HK-2 (cell line): ENCODE results near the gene ABCB11.
"Not testable (repeated sequence)": the region's sequence is repeated elsewhere in the genome, so short reads cannot be mapped to it uniquely, and the experiment has no call there.

ENCODE experiments used
- DNase-seq: peaks from one replicate; pipeline ENCODE4 v3.0.0-alpha.2; 2018; ENCODE audit not compliant: unreplicated experiment

ABCB11 gene

DNA sequence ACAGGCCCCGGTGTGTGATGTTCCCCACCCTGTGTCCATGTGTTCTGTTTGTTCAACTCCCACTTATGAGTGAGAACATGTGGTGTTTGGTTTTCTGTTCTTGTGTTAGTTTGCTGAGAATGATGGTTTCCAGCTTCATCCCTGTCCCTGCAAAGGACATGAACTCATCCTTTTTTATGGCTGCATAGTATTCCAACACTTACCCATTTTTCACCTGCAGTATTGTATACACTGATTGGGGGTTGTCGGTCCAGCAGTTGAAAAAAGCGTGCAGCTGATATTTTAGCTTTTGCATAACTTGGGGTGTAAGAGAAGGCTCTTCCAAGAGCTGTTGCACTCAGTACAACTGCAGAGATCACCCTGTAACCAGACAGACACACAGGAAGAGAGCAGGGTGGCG lies 99.0 kb downstream of the ABCB11 start:
- not testable (repeated sequence) for DNase-seq

DNA sequence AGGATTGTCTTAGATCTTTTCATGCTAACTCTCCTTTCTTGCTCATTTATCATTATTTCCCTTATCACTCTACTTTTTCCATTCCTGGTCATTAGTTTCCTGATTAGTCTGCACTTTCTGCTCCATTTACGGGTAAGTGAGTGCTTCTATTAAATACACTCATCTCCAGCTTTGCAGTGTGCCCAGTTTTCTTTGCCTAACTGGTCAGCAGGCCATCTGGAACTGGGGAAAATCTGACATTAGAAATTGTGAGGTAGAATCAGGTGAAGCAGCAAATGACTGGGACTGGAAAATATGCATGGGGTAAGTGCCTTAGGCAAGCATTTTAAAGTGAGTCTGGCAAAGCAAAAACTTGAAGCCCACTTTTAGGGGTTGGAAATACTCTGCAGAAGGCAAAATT lies 100.9 kb downstream of the ABCB11 start:
- DNase-seq = no peak

DNA sequence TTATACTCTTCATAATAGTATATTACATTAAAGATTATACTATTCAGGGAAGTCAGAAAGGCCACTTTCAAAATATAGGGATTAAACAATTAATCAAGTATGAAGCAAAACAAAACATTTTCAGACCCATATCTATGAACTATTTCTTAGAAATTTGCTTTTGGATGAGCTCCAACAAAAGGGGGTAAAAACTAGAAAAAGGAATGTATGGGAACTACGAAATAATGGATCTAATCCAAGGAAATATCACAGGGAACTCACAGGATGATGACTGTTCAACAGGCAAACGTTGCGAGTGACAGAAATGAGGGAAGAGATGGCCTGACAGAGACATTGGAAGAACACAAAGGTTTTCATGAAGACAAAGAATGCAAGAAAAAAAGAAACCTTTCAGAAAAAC lies 102.1 kb downstream of the ABCB11 start:
- no peak for DNase-seq

DNA sequence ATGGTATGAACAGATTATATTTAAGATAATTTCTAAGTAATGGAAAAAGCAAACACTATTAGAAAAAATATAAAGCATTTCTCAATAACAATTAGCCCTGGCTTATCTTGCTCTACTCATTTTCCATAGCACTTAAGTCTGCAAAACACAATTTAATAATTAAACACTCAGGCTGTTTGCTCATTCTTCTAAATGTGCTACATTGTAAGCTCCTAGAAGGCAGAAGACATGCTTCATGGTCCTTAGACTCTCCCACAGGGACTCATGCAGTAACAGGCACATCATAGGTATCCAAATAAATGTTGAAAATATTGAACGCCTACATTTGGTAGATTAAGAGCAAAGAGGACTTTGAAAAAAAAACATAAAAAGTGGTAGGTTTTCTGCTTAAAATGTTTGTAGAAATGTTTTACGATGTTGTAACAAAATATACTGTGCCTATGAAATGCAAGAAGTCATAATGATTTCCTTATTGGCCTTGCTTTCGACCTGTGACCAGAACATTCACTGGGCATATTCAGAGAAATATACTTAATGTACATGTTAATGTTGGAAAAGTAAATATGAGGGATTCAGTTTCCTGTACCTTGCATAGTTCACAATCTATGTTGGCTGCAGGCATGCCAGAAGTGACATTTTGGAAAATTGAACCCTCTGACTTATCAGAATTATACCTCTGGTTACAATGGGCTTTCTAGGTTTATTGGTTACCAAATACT lies 102.9 kb downstream of the ABCB11 start:
- DNase-seq = no peak

DNA sequence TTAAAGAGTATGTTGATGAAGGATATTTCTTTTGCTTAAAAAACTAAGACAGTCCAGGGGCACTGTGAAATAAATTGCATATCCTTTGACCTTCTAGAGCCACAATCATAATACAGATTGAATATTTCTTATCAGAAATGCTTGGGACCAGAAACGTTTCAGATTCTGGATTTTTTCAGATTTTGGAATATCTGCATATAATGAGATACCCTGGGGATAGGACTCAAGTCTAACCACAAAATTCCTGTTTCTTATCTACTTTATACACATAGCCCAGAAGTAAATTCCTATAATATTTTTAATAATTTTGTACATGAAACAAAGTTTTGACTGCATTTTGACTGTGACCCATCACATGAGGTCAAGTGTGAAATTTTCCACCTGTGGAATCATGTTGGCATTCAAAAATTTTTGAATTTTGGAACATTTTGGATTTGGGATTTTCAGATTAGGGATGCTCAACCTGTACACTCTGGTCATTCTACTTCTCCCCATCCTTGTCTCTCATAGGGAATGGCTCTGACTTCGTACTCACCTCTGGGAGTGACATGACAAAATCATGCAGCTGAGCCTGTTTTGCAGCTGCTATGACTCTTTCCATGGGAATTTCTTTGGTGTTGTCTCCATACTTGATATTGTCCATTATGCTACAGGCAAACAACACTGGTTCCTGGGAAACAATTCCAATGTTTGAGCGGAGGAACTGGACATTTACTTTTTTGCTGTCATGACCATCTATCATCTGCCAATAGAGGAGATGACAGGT lies 104.3 kb downstream of the ABCB11 start:
- DNase-seq = no peak

DNA sequence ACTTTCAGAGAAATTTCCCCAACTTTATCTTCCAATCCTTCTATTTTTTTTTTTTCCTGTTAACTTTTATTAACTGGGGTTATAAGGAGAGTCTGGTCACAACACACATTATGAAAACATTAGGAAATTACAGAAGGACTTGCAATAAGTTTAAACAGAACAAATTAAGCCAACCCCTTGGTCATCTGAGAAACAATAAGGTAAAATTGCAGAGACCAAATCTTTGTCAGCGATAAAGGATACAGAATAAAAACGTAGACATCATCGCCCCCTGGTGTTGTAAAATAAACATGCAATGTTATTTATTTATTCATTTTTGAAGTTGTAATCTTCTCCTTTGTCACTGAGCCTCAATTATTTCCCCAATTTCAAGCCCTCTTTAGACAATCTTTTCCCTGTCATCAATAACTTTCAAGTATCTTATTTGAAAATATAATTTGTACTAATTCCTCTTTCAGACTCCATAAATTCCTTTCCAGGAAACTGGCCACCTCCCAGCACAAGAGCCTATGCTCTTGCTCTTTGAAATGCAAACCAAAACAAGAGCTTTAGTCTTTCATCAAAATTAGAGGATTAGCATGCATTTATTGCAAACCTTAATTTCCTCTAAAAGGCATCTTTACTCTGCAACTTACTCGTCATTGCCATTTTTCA lies 110.5 kb downstream of the ABCB11 start:
- DNase-seq = no peak

DNA sequence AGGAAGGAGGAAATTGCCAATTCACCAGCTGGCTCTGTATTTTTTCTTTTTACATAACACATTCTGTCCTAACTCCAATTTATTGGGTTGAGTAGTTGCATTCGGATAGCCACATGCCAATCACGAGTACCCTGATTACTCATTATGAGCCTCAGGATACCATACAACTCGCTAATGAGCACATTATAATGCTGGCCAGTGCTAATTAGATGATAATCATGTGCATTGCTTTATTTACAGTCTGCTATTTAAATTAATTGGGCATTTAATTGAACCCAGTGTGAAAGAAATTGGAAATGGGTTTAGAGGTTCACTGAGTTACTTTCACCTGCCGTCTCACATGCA lies 114.8 kb downstream of the ABCB11 start:
- DNase-seq = no peak

DNA sequence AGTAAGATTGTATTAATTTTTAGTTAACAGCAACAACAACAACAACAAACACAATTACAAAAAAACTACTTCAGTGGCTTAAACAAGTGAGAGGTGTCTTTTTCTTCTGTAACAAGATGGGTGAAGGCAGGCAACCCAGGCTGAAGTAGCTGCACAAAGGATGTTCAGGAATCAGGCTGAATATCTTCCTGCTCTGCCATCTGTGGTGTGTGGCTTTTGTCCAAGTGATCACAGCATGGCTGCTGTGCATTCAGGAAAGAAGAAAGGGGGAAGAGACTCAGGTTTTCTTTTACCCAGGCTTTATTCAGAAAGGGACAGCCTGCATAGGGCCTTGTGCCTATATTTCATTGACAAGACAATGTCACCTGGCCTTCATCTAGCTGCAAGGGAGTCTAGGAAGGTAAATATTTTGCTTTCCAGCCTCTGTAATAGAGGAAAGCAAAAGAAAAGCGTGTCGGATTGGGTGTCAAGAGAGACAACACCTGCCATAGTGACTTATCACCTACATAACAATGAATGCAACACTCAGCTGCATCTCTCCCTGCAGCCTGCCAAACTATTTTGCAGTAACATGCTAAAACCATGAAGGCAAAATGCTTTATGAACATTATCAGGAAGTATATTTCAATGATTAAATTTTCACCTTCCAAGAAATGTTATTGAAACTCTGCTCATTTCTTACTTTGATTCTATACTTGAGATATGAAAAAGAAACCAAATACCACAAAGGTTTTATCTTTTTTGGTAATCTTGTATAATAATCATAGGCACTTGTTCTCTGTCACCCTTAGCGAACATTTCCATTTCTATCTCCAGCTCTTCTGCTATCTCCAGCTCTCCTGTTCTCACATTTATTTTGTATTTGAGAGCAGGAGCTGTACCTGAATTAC lies 115.4 kb downstream of the ABCB11 start:
- no peak for DNase-seq

DNA sequence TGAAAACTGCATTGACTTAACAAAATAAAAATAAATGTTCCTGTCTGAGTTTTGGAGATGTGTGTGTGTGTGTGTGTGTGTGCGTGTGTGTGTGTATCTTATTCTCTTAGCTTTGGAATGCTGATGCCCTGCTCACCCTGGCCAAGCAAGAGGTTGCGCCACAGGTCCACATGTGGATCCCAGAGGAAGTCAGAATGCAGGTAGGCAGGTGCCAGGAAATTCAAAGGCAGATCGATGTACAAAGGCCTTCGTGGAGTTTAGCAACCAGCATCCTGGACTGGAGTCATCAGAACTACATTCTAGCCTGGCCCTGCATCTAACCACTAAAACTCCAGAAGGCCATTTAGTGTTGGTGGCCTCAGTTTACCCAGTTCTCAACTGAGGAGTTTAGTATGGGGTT lies 117.6 kb downstream of the ABCB11 start:
- no peak for DNase-seq

DNA sequence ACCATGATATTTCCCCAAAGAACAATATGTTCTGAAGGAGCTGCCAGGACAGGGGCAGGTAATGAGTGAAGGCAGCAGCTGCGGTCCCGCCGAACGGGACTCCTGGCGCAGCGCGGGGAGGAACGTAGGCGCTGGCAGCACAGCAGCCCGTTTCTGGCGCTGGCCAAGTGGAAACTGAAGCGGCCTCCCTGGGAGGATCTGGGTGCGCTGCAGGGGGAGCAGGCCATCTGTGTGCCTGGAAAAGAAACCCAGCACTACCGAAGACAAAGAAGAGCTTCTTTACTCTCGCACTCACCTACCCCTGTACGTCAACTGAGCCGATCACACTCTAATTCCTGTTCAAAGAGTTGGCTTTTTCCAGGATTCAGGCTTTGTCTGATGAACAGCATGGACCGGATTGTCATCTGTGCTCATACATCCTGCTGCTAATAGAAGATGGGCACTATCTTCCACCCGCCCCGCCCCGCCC lies 118.2 kb downstream of the ABCB11 start:
- DNase-seq = no peak

DNA sequence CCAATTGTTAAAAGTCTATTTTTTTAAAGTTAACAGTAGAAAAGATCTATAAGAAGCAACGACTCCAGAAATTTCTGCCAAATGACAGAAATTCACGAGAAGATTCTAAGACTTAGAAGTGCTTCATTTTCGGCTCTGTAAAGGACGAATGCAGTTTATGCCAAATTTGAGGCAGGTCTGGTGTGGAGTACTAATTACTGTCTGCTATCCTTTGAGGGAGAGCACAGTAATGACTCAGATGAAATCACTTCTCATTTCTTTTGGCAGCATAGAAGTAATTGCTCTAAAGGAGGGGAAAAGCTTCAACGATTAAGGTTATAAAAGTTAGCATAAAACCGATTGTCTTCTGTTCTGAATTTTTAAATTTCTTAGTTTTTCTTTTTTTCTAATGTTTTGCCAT lies 118.7 kb downstream of the ABCB11 start:
- DNase-seq = no peak

DNA sequence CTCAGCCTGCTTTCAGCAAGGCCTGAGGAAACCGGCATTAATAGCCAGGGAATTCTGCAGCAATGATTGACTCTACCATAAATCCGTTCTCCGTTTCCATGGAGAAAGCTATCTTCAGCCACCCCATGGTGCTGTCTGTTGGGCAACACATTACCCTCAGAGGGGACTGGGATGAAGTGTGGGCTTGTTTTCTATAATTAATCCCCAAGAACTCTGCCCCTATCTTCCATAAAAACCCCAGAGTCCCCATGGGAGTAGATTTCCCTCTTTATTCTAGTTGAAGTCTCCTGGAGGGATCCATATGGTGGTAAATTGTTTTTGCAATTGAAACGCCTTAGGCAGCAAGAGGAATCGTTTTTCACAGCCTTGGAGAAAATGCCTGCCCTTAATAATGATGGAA lies 120.8 kb downstream of the ABCB11 start:
- DNase-seq = no peak

DNA sequence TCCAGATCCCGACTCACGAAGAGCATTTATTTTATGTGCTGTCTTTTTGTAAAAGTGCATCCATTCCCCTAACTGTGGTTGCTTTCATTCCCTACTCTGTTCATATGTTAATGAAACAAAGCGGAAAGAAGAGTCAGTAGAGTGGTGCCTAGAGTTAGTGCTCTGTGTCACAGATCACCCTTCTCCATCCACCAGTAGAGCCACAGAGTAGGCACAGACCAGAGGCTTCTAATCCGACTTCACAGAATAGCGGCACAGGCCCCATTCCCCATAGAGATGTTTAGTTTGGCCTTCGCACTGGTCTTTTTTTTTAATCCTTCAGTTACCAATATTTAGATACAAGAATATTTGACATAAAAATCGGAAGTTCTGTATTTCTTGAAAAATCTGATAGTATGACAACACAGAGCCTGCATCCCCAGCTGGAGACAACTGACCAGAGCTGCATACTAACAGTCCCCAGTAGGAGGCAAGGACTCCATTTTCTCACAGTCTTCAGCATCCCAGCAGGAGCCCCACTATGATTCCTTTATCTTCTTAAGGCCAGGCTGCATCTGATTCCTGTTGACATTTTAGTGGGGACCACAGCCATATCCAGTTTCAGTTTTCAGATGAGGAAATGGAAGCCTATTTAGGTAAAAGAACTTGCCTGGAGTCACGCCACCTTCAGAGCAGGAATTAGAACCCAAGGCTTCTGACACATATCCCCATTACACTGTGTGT lies 123.0 kb downstream of the ABCB11 start:
- no peak for DNase-seq

DNA sequence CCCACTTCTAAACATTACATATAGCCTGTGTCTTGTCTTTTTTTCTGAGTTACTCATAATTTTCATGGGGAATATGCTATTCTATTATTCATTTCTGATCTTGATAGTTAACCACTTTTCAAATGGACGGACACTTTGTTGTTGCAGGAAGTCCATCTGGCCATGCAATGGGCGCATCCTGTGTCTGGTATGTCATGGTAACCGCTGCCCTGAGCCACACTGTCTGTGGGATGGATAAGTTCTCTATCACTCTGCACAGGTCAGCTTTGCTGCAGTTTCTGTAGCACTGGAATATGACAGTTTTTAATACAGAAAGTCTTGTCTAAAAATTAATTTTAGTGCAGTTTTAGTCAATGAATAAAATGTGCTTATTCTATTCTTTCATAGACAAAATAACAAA lies 126.8 kb downstream of the ABCB11 start:
- no peak for DNase-seq

DNA sequence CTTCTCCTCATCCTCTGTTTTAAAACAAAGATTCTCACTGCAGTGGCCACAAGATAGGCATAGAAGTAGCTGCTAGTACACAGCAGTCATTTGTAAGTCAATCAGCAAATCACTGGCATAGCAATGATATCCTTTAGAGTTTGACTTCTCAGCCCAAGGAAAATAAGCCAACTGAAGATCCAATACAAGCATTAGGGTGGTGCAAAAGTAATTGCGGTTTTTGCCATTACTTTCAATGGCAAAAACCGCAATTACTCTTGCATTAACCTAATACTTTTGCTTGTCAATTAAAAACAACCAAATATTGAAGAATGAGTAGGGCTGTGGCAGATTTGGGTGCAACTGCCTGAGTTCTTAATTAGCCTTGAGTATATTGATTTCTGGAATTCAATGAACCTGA lies 127.2 kb downstream of the ABCB11 start:
- no peak for DNase-seq

DNA sequence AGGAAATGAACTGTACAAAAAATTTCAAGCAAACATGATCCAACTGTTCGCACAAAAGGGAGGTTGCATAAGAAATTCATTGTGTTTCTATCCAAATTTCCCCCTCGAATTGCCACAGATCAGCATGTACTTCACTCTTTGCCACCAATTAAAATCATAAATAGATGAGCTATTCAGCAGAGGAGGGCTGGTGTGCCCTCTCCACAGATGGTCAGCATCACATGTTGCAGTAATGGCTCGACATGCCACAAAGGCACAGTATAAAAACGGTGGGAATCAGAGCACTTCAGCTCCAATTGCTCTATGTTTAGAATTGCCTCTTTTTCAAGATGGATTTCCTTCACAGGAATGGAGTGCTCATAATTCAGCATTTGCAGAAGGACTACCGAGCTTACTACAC lies 130.1 kb downstream of the ABCB11 start, which contains the start of gene G6PC2:
Gene G6PC2, plus strand, starts transcription at position 289 of the 400 bp plus-strand sequence. Its CDS starts 41 bp downstream, at position 330.
- no peak for DNase-seq

DNA sequence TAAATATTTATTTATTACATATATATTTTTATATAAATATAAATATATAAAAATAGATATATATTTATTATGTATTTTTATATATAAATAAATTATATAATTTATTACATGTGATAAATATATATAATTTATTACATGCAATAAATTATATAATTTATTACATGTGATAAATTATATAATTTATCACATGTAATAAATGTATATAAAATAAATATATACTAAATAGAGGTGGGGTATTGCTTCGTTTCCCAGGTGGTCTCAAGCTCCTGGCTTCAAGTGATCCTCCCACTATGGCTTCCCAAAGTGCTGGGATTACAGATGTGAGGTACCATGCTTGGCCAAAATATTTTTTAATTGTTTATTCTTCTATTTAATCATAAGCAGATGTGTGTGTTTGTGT lies 133.7 kb downstream of the ABCB11 start:
- no peak for DNase-seq

DNA sequence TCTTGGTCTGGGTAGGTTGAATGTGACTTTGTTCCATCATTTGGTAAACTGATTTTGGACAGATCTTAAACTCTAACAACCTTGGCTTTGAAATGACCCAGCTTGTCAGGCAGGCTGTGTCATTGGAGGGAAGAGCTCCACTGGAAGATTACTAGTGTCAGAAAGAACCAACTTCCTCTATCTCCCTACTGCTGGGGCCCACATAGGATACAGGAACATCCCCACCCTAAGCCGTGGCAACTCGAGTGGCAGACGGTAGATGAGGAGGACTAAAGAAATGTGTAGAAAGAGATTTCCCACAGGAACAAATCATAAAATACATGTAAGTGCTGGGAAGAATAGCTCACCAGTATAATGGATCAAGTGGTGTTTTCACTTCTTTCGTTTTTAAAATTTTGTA lies 134.3 kb downstream of the ABCB11 start:
- no peak for DNase-seq

DNA sequence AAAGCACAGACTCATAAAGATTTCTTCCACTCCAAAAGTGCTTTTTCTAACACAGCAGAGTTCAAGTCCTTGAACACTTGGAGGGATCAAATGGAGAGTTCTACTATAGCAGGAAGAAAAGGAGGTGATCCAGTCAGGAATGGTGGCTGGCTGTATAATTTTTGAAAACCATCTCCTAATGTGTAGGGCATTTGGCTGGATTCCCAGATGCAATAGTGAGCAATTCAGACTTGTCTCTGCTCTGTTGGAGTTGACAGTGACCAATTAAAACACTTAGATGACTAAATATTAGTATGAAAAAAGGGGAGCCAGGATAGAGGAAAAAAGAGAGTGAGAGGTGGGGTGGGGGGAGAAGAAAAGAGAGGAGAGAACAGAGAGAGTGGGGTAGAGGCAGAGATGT lies 135.4 kb downstream of the ABCB11 start:
- DNase-seq = no peak

DNA sequence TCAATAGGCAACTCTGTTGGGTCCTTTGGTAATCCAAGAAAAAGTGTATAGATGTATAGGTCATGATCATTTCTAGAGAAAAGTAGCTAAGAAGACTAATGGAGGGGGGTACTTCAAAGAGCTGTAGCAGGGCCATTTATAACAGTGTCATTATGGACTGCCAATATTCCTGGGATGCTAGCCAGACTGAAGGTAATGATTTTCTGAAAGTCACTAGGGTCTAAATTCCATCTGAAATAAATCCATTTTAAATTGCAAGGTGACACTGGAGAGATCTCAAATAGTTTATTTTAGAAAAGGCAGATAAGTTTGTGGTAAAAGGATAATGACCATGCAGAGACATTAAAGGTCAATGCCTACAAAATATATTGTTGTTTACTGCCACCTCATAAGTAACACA lies 136.4 kb downstream of the ABCB11 start:
- no peak for DNase-seq

DNA sequence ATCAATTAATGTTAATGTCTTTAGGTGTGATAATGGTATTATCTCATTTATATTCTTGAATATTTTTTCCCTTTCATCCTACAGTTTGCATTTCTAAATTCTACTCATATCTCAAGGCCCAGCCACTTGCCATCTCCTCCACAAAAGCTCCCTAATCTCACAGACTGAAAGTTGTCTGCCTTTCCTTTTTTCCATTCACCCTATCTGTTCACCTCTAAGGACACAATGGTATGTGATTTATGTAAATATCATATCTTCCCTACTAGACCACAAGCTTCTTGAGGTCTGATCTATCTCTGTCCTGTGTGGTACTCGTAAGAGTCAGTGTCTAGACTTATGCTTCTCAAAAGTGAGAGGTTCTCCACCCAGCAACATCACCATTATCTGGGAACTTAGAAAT lies 137.0 kb downstream of the ABCB11 start:
- no peak for DNase-seq
